Nephron progenitor cell (in vitro differentiated cells): ENCODE measurements around the gene NFXL1.

Source experiments
- DNase-seq: peaks from one replicate; pipeline ENCODE4 v3.0.0; 2021
- H3K27ac Mint-ChIP-seq: 2 replicates; pipeline ENCODE4 v1.8.0; 2021; ENCODE audit warnings: mild to moderate bottlenecking, moderate library complexity, mixed read lengths
- H3K27me3 Mint-ChIP-seq: 2 replicates; pipeline ENCODE4 v1.8.0; 2021; ENCODE audit warnings: mild to moderate bottlenecking, low read depth, mixed read lengths; ENCODE audit not compliant: poor library complexity
- H3K36me3 Mint-ChIP-seq: 2 replicates; pipeline ENCODE4 v1.8.0; 2021; ENCODE audit warnings: low read depth, mixed read lengths
- H3K4me1 Mint-ChIP-seq: 2 replicates; pipeline ENCODE4 v1.8.0; 2021; ENCODE audit warnings: mixed read lengths
- H3K4me3 Mint-ChIP-seq: 2 replicates; pipeline ENCODE4 v1.8.0; 2021; ENCODE audit warnings: mild to moderate bottlenecking, moderate library complexity, mixed read lengths
- H3K9me3 Mint-ChIP-seq: 2 replicates; pipeline ENCODE4 v1.8.0; 2021; ENCODE audit warnings: mild to moderate bottlenecking, moderate library complexity, mixed read lengths
- TF ChIP-seq, protein P1 (sequence below): fragments of 200-600 bp; sonication (generic); IDR thresholded peaks from 2 replicates; pipeline ENCODE4 v1.5.0; 2021; ENCODE audit warnings: antibody characterized with exemption

The NFXL1 gene

DNA sequence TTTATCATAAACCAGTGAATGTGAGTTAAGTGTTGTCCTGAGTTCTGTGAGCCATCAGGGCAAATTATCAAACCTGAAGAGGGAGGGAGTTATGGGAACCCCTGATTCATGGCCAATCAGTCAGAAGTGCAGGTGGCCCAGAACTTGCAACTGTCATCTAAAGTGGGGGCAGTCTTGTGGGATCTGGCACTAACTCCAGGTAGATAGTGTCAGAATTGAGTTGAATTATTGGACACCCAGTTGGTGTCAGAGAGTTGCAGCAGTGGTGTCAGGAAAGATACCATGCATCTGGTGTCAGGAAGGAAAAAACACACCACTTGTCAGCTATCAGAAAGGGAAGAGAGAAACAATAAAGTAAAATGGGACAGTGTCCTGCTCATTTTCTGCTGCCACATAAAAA lies 84.9 kb downstream of the NFXL1 start:
- TF ChIP-seq, protein P1, sequence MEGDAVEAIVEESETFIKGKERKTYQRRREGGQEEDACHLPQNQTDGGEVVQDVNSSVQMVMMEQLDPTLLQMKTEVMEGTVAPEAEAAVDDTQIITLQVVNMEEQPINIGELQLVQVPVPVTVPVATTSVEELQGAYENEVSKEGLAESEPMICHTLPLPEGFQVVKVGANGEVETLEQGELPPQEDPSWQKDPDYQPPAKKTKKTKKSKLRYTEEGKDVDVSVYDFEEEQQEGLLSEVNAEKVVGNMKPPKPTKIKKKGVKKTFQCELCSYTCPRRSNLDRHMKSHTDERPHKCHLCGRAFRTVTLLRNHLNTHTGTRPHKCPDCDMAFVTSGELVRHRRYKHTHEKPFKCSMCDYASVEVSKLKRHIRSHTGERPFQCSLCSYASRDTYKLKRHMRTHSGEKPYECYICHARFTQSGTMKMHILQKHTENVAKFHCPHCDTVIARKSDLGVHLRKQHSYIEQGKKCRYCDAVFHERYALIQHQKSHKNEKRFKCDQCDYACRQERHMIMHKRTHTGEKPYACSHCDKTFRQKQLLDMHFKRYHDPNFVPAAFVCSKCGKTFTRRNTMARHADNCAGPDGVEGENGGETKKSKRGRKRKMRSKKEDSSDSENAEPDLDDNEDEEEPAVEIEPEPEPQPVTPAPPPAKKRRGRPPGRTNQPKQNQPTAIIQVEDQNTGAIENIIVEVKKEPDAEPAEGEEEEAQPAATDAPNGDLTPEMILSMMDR: no peak
- peaks cover 18% of the 10 kb centered on the region for H3K36me3 Mint-ChIP-seq
- peaks cover 26% of the 10 kb centered on the region for H3K9me3 Mint-ChIP-seq
- no peak overlapping the region for H3K4me3 Mint-ChIP-seq
- H3K27me3 Mint-ChIP-seq: no peaks in the 10 kb centered on the region
- DNase-seq: no peak
- peak overlapping the region; percentile 41 for H3K27ac Mint-ChIP-seq
- H3K4me1 Mint-ChIP-seq: peaks cover 67% of the 10 kb centered on the region

DNA sequence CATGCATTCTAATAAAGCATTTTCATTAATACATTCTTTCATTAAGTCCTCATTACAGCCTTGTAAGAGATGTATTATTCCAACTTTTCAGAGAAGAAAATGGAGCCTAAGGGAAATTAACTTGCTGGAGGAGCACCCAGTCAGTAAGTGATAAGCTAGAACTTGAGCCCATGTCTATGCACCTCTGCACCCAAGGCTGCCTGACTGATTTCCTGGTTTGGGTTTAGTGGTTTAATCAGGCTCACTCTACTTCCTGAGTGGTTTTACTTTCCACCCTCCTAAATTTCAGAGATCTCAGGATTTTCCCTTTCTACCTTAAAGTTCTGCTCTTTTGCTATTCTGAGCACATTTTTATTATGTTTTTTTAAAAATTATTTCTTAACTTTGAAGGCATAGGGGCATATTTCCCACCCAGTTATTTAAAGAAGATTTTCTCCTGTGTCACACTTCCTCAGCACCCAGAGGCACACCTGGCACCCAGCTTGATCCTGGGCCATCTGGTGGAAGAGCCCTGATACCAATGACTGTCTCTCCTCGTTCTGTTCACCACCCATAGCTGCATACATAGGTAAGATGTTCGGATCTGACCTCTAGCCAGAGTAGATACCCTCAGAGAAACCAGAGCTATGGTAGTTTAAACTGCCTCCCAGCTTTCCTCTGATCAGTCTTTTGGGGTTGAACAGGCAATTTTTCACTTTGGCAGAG lies 86.9 kb downstream of the NFXL1 start:
- TF ChIP-seq, protein P1: no peak
- H3K27me3 Mint-ChIP-seq: no peaks in the 10 kb centered on the region
- H3K9me3 Mint-ChIP-seq: peaks cover 8% of the 10 kb centered on the region
- no peak for DNase-seq
- peaks cover 79% of the 10 kb centered on the region for H3K4me1 Mint-ChIP-seq
- H3K27ac Mint-ChIP-seq: peak overlapping the region; percentile 90
- peaks cover 10% of the 10 kb centered on the region for H3K36me3 Mint-ChIP-seq
- H3K4me3 Mint-ChIP-seq: no peak overlapping the region

DNA sequence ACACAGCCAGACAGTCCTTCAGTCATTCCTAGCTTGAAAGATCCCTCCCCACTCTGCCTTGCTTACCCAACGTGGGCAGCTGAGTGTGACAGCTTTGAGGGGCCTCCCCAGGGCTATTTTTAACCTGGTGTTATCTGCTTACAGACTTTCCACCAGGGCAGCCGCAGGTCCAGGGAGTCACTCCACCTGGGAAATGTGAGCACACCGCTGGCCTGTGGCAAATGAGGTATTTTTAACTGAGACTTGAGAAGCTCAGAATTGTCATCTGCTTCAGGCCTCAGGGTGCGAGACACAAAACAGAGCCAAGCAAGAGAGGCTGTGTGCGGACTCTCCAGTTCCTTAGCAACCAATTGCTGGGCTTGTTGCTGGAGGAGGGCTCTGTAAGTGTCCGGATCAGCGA lies 89.5 kb downstream of the NFXL1 start:
- peak overlapping the region; percentile 21 for H3K4me3 Mint-ChIP-seq
- TF ChIP-seq, protein P1: no peak
- DNase-seq: peak; percentile 27
- no peaks in the 10 kb centered on the region for H3K27me3 Mint-ChIP-seq
- peaks cover 59% of the 10 kb centered on the region for H3K4me1 Mint-ChIP-seq
- H3K36me3 Mint-ChIP-seq: peaks cover 5% of the 10 kb centered on the region
- H3K9me3 Mint-ChIP-seq: no peaks in the 10 kb centered on the region
- H3K27ac Mint-ChIP-seq: peak overlapping the region; percentile 99

- Mint-ChIP-seq H3K36me3 (peaks cover 11% of the 10 kb centered on the region), H3K4me3 (no peak overlapping the region), H3K27ac (no peak overlapping the region), H3K4me1 (peaks cover 25% of the 10 kb centered on the region), H3K27me3 (no peaks in the 10 kb centered on the region), H3K9me3 (peaks cover 6% of the 10 kb centered on the region)
- TF ChIP-seq, protein P1: no peak
- no peak for DNase-seq
Measured at GRCh38 chr4:47819178-47819577, 95.2 kb downstream of the NFXL1 start.

- no peaks in the 10 kb centered on the region for H3K27me3 Mint-ChIP-seq
- H3K4me3 Mint-ChIP-seq: no peak overlapping the region
- H3K27ac Mint-ChIP-seq: no peak overlapping the region
Measured at GRCh38 chr4:47817275-47817674, 97.1 kb downstream of the NFXL1 start.

More at GRCh38 chr4:47817275-47817674, 97.1 kb downstream of the NFXL1 start:
- DNase-seq: no peak
- H3K4me1 Mint-ChIP-seq: peaks cover 14% of the 10 kb centered on the region
- peaks cover 6% of the 10 kb centered on the region for H3K36me3 Mint-ChIP-seq
- TF ChIP-seq, protein P1: no peak
- H3K9me3 Mint-ChIP-seq: peaks cover 6% of the 10 kb centered on the region
